Spleen (tissue), 11 donors: ENCODE measurements around the gene SLC6A8. TPM values are rescaled to one million over a fixed set of nuclear protein-coding genes. Genes with fewer than 3 reads are reported as not detected.

ENCODE experiments used
- DNase-seq: peaks from one replicate; pipeline ENCODE4 v3.0.0-alpha.2; 2020
- H3K27ac ChIP-seq, 8 donors: fragments of 200-600 bp; sonication (generic) in 7 of 8; 1 replicate in 4 of 8; 2 replicates in 4 of 8; pipeline versions ENCODE4 v1.5.0 to v1.8.0; 2016 to 2021; ENCODE audit warnings: inconsistent platforms in 4 of 8, mild to moderate bottlenecking in 4 of 8, moderate library complexity in 1 of 8
- H3K27me3 ChIP-seq, 7 donors: fragments of 200-600 bp; sonication (generic) in 6 of 7; replicated peaks in 1 of 7; 1 replicate in 4 of 7; 2 replicates in 3 of 7; pipeline versions ENCODE4 v1.5.0 to v1.8.0; 2016 to 2021; ENCODE audit warnings: inconsistent platforms in 3 of 7, mild to moderate bottlenecking in 1 of 7
- H3K36me3 ChIP-seq, 6 donors: fragments of 200-600 bp; sonication (generic) in 5 of 6; 1 replicate in 4 of 6; 2 replicates in 2 of 6; pipeline versions ENCODE4 v1.5.0 to v1.8.0; 2016 to 2021; ENCODE audit warnings: inconsistent platforms in 2 of 6
- H3K4me1 ChIP-seq, 6 donors: fragments of 200-600 bp; sonication (generic) in 5 of 6; 1 replicate in 3 of 6; 2 replicates in 3 of 6; pipeline versions ENCODE4 v1.5.0 to v1.8.0; 2016 to 2021; ENCODE audit warnings: inconsistent platforms in 3 of 6
- H3K4me3 ChIP-seq, 8 donors: fragments of 200-600 bp; sonication (generic) in 7 of 8; 1 replicate in 4 of 8; 2 replicates in 4 of 8; pipeline versions ENCODE4 v1.5.0 to v1.8.0; 2016 to 2021; ENCODE audit warnings: inconsistent platforms in 4 of 8, mild to moderate bottlenecking in 4 of 8, moderate library complexity in 2 of 8
- H3K9me3 ChIP-seq, 8 donors: fragments of 200-600 bp; sonication (generic) in 7 of 8; 1 replicate in 4 of 8; 2 replicates in 4 of 8; pipeline versions ENCODE4 v1.5.0 to v1.8.0; 2016 to 2021; ENCODE audit warnings: inconsistent platforms in 4 of 8
- POLR2A ChIP-seq, 3 donors: fragments of 450-650 bp; IDR thresholded peaks; one replicate each; pipeline ENCODE4 v1.5.1; 2017; ENCODE audit warnings: antibody characterized with exemption in 3 of 3, mild to moderate bottlenecking in 1 of 3
- POLR2AphosphoS5 ChIP-seq, 3 donors: sonication (generic); formaldehyde crosslinking; IDR thresholded peaks; one replicate each; pipeline ENCODE4 v1.5.1; 2017; ENCODE audit warnings: antibody characterized with exemption in 3 of 3
- WGBS, 5 donors: extraction: QIAGEN DNeasy Blood & Tissue Kit in 3 of 5; methylation state at CpG; one replicate each; pipeline versions ENCODE4 v1.1.5 to v1.1.7; 2013 to 2018; 5-methylcytosine and 5-hydroxymethylcytosine counted together
- intact Hi-C: fragments of 100-400 bp; cut with DNase I; formaldehyde crosslinking; loops from one replicate; pipeline ENCODE4 v1.15.0; 2023; ENCODE audit warnings: low total_unique reads
- polyA plus RNA-seq, 3 donors: library from polyadenylated mRNA; stranded (reverse); fragments of 200-250 nt; gene quantifications; one replicate each; pipeline ENCODE4 v1.2.1, GENCODE V29; 2013
- total RNA-seq, 7 donors: library from RNA; depleted of rRNA in 3 of 7; stranded (reverse); fragments of >200 nt in 3 of 7; fragmentation: NEBNext Ultra II Directional in 4 of 7; extraction: Animal tissue kit (Norgen Biotek cat#: 25700) in 4 of 7; gene quantifications; one replicate each; pipeline versions ENCODE4 v1.1.0 to v1.2.1, GENCODE V29; 2016 to 2021
- TF ChIP-seq, protein P1 (sequence below), 11 experiments: fragments of 200-600 bp in 7 of 11; fragments of 450-650 bp in 4 of 11; sonication (generic) in 4 of 11; IDR thresholded peaks in 8 of 11; conservative IDR thresholded peaks in 3 of 11; 1 replicate in 7 of 11; 2 replicates in 4 of 11; pipeline versions ENCODE4 v1.4.0 to v1.8.0; 2016 to 2021; ENCODE audit warnings: antibody characterized with exemption in 11 of 11, inconsistent platforms in 4 of 11, mild to moderate bottlenecking in 1 of 11
- donor health status: healthy with polysubstance abuse.
- donor health status: DM: no; HTN: no; CAD: no; lungs with moderate emphysema.
- donor health status: DM: no; HTN: no; CAD: no.
- donor health status: Bipolar disorder and iron deficiency.
- donor health status: healthy.
- donor health status: DM: no; HTN: no; CAD: no.
- donor health status: DM: yes; HTN: yes; CAD: no.

SLC6A8 gene
- total and polyA plus RNA-seq, 10 donors = 3.2 to 72.9 (median 9.6) TPM

DNA sequence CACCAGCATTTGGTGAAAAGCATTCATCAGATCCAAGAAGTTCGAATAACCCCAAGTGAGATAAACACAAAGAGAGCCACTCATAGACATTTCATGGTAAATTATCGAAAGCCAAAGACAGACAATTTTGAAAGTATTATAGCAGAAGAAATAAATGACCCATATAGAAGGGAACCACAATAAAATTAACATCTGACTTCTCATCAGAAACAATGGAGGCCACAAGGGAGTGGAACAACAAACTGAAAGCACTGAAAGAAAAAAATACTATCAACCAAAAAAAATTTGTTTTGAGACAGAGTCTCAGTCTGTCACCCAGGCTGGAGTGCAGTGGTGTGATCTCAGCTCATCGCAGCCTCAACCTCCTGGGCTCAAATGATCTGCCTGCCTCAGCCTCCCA is 28.5 kb upstream of the SLC6A8 start:
- DNase-seq = no peak
- Histone ChIP-seq H3K4me1 (peaks cover 0 to 7% (median 2%) of the 10 kb centered on the region in 6 donors), H3K27me3 (peaks cover 0 to 31% (median 7%) of the 10 kb centered on the region in 7 donors), H3K36me3 (no peaks in the 10 kb centered on the region), H3K27ac (no peak overlapping the region), H3K9me3 (peaks cover 0 to 9% (median 0%) of the 10 kb centered on the region in 8 donors), H3K4me3 (no peak overlapping the region)
- intact Hi-C loops = no loop called here
- 84 to 95% (median 92%) methylated on average over 3 of the region's 3 CpGs for WGBS, 5 donors
- TF ChIP-seq, protein P1, sequence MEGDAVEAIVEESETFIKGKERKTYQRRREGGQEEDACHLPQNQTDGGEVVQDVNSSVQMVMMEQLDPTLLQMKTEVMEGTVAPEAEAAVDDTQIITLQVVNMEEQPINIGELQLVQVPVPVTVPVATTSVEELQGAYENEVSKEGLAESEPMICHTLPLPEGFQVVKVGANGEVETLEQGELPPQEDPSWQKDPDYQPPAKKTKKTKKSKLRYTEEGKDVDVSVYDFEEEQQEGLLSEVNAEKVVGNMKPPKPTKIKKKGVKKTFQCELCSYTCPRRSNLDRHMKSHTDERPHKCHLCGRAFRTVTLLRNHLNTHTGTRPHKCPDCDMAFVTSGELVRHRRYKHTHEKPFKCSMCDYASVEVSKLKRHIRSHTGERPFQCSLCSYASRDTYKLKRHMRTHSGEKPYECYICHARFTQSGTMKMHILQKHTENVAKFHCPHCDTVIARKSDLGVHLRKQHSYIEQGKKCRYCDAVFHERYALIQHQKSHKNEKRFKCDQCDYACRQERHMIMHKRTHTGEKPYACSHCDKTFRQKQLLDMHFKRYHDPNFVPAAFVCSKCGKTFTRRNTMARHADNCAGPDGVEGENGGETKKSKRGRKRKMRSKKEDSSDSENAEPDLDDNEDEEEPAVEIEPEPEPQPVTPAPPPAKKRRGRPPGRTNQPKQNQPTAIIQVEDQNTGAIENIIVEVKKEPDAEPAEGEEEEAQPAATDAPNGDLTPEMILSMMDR (IDR thresholded peaks at IDR 0.05 in 8 of 11, conservative IDR thresholded peaks at IDR 0.05 in 3 of 11) = no peak
- no peak for TF ChIP-seq POLR2A (IDR thresholded peaks at IDR 0.05)
- TF ChIP-seq POLR2AphosphoS5 (IDR thresholded peaks at IDR 0.05) = no peak

DNA sequence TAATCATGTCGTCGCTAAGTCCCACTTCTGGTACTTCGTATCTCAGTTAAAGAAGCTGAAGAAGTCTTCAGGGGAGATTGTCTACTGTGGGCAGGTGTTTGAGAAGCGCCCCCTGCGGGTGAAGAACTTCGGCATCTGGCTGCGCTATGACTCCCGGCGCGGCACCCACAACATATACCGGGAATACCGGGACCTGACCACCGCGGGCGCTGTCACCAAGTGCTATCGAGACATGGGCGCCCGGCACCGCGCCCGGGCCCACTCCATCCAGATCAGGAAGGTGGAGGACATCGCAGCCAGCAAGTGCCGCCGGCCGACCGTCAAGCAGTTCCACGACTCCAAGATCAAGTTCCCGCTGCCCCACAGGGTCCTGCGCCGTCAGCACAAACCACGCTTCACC is 25.5 kb upstream of the SLC6A8 start:
- TF ChIP-seq, protein P1 (IDR thresholded peaks at IDR 0.05 in 8 of 11, conservative IDR thresholded peaks at IDR 0.05 in 3 of 11) = peak in 8 of 11 experiments; percentile 33 to 69 (median 57)
- no peak for TF ChIP-seq POLR2AphosphoS5 (IDR thresholded peaks at IDR 0.05)
- peaks cover 0 to 7% (median 0%) of the 10 kb centered on the region in 8 donors for H3K9me3 ChIP-seq
- H3K4me1 ChIP-seq = peaks cover 0 to 7% (median 2%) of the 10 kb centered on the region in 6 donors
- H3K27me3 ChIP-seq = peaks cover 0 to 31% (median 7%) of the 10 kb centered on the region in 7 donors
- H3K27ac ChIP-seq = no peak overlapping the region
- H3K4me3 ChIP-seq = peak overlapping the region in 1 of 8 donors; percentile 55
- DNase-seq = peak; percentile 83
- 2 to 27% (median 3%) methylated on average over 12 to 31 of the region's 31 CpGs for WGBS, 5 donors
- no peaks in the 10 kb centered on the region for H3K36me3 ChIP-seq
- intact Hi-C loops = loop anchor here (10.0 kb wide), 1 partner anchor 47 kb away; no protein-coding TSS in a partner anchor

DNA sequence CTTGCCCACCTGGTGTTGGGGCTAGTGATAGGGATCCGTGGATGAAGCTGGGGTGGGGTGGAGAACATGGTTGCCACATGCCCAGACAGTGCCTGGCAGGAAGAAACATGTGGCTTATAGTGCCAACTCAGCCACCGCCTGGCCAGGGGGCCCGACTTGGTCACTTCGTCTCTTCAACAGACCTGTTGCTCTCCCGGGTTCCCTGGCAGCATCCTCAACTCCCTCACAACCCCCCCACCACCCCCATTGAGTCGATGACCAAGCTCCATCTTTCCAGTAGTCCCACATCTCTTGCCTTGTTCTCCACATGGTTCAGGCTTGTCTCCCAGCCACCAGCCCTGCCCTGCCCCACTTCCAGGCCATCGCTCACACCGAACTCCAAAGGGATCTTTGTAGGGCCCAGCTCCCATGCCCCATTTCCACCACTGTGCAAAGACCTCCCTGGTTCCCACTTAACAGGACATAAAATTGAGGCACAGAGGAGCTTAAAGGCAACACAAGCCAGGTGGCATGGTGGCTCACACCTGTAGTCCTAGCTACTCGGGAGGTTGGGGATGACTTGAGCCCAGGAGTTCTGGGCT is 21.9 kb upstream of the SLC6A8 start:
- WGBS, 5 donors = 75 to 79% (median 77%) methylated on average over 8 to 9 of the region's 9 CpGs
- intact Hi-C loops = loop anchor here (10.0 kb wide), 1 partner anchor 51 kb away; no protein-coding TSS in a partner anchor
- peaks cover 0 to 7% (median 0%) of the 10 kb centered on the region in 8 donors for H3K9me3 ChIP-seq
- no peak for DNase-seq
- peaks cover 0 to 13% (median 3%) of the 10 kb centered on the region in 6 donors for H3K4me1 ChIP-seq
- H3K27ac ChIP-seq = no peak overlapping the region
- TF ChIP-seq POLR2A (IDR thresholded peaks at IDR 0.05) (no peak), POLR2AphosphoS5 (IDR thresholded peaks at IDR 0.05) (no peak)
- TF ChIP-seq, protein P1 (IDR thresholded peaks at IDR 0.05 in 8 of 11, conservative IDR thresholded peaks at IDR 0.05 in 3 of 11) = no peak
- H3K27me3 ChIP-seq = peaks cover 0 to 38% (median 11%) of the 10 kb centered on the region in 7 donors
- H3K36me3 ChIP-seq = no peaks in the 10 kb centered on the region
- no peak overlapping the region for H3K4me3 ChIP-seq

DNA sequence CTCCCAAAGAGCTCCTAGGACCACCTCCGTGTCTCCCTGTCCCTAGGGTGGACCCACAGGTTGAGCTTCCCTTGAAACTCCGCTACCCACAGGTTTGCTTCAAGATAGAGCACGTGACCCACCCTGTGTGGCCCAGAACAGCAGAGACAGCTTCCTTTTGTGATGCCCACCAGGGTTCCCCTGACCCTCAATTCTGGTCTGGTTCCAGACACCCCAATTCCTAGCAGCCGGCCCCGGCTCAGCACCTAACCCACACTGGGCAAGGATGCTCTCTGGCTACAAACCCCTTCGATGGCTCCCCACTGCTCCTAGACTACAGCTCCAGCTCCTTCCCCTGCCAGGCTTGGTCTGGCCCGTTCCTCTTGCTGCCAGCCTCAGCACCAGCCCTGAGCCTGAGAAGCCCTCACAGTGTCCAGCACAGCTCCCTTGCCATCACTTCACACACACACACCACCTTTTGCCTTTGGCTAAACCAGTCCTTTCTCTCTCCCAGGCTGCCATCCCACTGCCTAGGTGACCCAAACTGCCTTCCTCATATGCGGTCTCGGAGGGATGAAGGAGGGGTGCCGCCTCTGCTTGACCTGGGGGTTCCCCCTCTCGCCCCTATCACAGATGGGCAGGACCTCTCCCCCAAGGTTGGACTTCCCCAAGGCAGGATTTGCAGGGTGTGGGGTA is 20.3 kb upstream of the SLC6A8 start:
- Histone ChIP-seq H3K36me3 (no peaks in the 10 kb centered on the region), H3K4me1 (peaks cover 0 to 8% (median under 1%) of the 10 kb centered on the region in 6 donors), H3K9me3 (peaks cover 0 to 6% (median 0%) of the 10 kb centered on the region in 8 donors), H3K4me3 (peak overlapping the region in 1 of 8 donors; percentile 43), H3K27me3 (peaks cover 0 to 44% (median 13%) of the 10 kb centered on the region in 7 donors), H3K27ac (no peak overlapping the region)
- intact Hi-C loops = loop anchor here (10.0 kb wide), 1 partner anchor 53 kb away; no protein-coding TSS in a partner anchor
- 63 to 73% (median 70%) methylated on average over 6 to 11 of the region's 11 CpGs for WGBS, 5 donors
- no peak for DNase-seq
- no peak for TF ChIP-seq POLR2A (IDR thresholded peaks at IDR 0.05)
- TF ChIP-seq POLR2AphosphoS5 (IDR thresholded peaks at IDR 0.05) = no peak
- TF ChIP-seq, protein P1 (IDR thresholded peaks at IDR 0.05 in 8 of 11, conservative IDR thresholded peaks at IDR 0.05 in 3 of 11) = no peak
